SK-N-SH (cell line): Measurements from ENCODE around the gene KCNJ10. TPM values are rescaled to one million over a fixed set of nuclear protein-coding genes. Genes with fewer than 3 reads are reported as not detected.

Source experiments
- CTCF ChIA-PET: fragments of 300-600, 350-600 bp; formaldehyde crosslinking; extraction: SDS; loops from one replicate; lab custom pipeline; 2021; lab: Yijun Ruan, JAX
- POLR2A ChIA-PET: fragments of 350-600 bp; sonication (Branson Sonifier 250); formaldehyde crosslinking; extraction: SDS; loops from one replicate; lab custom pipeline; 2020; ENCODE audit warnings: antibody characterized with exemption, inconsistent platforms; lab: Yijun Ruan, JAX
- DNase-seq: peaks from one replicate; pipeline ENCODE4 v3.0.0; 2012
- H2AFZ ChIP-seq: fragments of 200-600 bp; sonication (generic); 2 replicates; pipeline ENCODE4 v1.8.1; 2016; ENCODE audit warnings: antibody characterized with exemption, mild to moderate bottlenecking, low read depth
- H3F3A ChIP-seq: fragments of 200-600 bp; sonication (generic); replicated peaks from 2 replicates; pipeline ENCODE3; 2016; ENCODE audit warnings: antibody characterized with exemption, mild to moderate bottlenecking; ENCODE audit not compliant: insufficient read depth
- H3K27ac ChIP-seq, 2 experiments: fragments of 200-500 bp in 1 of 2; fragments of 200-600 bp in 1 of 2; sonication (Bioruptor generic) in 1 of 2; sonication (generic), shearing (Covaris generic) in 1 of 2; 2 replicates each; pipeline versions ENCODE4 v1.5.1 to v1.6.1; 2014 to 2016; ENCODE audit warnings: low read depth in 2 of 2, inconsistent platforms in 1 of 2, low read length in 1 of 2, mild to moderate bottlenecking in 1 of 2, mixed read lengths in 1 of 2
- H3K27me3 ChIP-seq: fragments of 200-600 bp; sonication (generic), shearing (Covaris generic); 2 replicates; pipeline ENCODE4 v1.6.1; 2016; ENCODE audit warnings: mixed run types; ENCODE audit not compliant: insufficient read depth
- H3K36me3 ChIP-seq, 2 experiments: fragments of 200-500 bp in 1 of 2; fragments of 200-600 bp in 1 of 2; sonication (Bioruptor generic) in 1 of 2; sonication (generic) in 1 of 2; replicated peaks in 1 of 2; 2 replicates each; pipeline versions ENCODE3 to v1.5.1; 2014 to 2016; ENCODE audit warnings: low read length in 1 of 2, mild to moderate bottlenecking in 1 of 2; ENCODE audit not compliant: insufficient read depth in 2 of 2, control insufficient read depth in 1 of 2
- H3K4me1 ChIP-seq, 2 experiments: fragments of 200-500 bp in 1 of 2; fragments of 200-600 bp in 1 of 2; sonication (Bioruptor generic) in 1 of 2; sonication (generic), shearing (Covaris generic) in 1 of 2; 2 replicates each; pipeline versions ENCODE4 v1.5.1 to v1.6.1; 2014 to 2016; ENCODE audit warnings: low read depth in 1 of 2, low read length in 1 of 2, mixed run types in 1 of 2; ENCODE audit not compliant: insufficient read depth in 2 of 2, control insufficient read depth in 1 of 2
- H3K4me2 ChIP-seq: fragments of 200-600 bp; sonication (generic), shearing (Covaris generic); 2 replicates; pipeline ENCODE4 v1.6.1; 2017; ENCODE audit warnings: mixed run types
- H3K4me3 ChIP-seq, 2 experiments: fragments of 200-500 bp in 1 of 2; fragments of 200-600 bp in 1 of 2; sonication (Bioruptor generic) in 1 of 2; sonication (generic), shearing (Covaris generic) in 1 of 2; 2 replicates each; pipeline versions ENCODE4 v1.5.1 to v1.8.1; 2014 to 2016; ENCODE audit warnings: low read depth in 2 of 2, inconsistent platforms in 1 of 2, low read length in 1 of 2, mild to moderate bottlenecking in 1 of 2, mixed read lengths in 1 of 2, moderate library complexity in 1 of 2
- H3K79me2 ChIP-seq: fragments of 200-600 bp; sonication (generic); 2 replicates; pipeline ENCODE4 v1.8.1; 2017; ENCODE audit warnings: mild to moderate bottlenecking; ENCODE audit not compliant: insufficient read depth
- H3K9ac ChIP-seq: fragments of 200-600 bp; sonication (generic); 2 replicates; pipeline ENCODE4 v1.6.1; 2017; ENCODE audit warnings: mixed run types
- H3K9me2 ChIP-seq: fragments of 200-600 bp; sonication (generic); 2 replicates; pipeline ENCODE4 v1.6.1; 2017; ENCODE audit warnings: mixed run types
- H3K9me3 ChIP-seq: fragments of 200-600 bp; sonication (generic); 2 replicates; pipeline ENCODE4 v1.6.1; 2017; ENCODE audit warnings: mixed run types, mild to moderate bottlenecking, moderate library complexity
- H4K20me1 ChIP-seq: fragments of 200-600 bp; sonication (generic); 2 replicates; pipeline ENCODE4 v1.6.1; 2017; ENCODE audit warnings: mild to moderate bottlenecking, mixed run types; ENCODE audit not compliant: insufficient read depth
- EP300 ChIP-seq, 2 experiments: IDR thresholded peaks; 2 replicates each; pipeline versions ENCODE4 v1.4.0 to v1.6.1; 2012; ENCODE audit warnings: borderline replicate concordance in 1 of 2, low read depth in 1 of 2, low read length in 1 of 2
- FOXJ3 ChIP-seq: sonication (generic); formaldehyde crosslinking; IDR thresholded peaks from 2 replicates; pipeline ENCODE4 v1.5.1; 2020; ENCODE audit warnings: mild to moderate bottlenecking, missing genetic modification reagents
- FOXM1 ChIP-seq: IDR thresholded peaks from 2 replicates; pipeline ENCODE4 v1.4.0; 2012; ENCODE audit warnings: low read depth, mild to moderate bottlenecking
- GATA2 ChIP-seq: sonication (generic); formaldehyde crosslinking; IDR thresholded peaks from 2 replicates; pipeline ENCODE4 v1.5.0; 2020; ENCODE audit warnings: mild to moderate bottlenecking, missing genetic modification reagents
- JUND ChIP-seq: IDR thresholded peaks from 2 replicates; pipeline ENCODE4 v1.4.0; 2012
- MXI1 ChIP-seq: IDR thresholded peaks from 2 replicates; pipeline ENCODE4 v1.6.1; 2012; ENCODE audit warnings: mild to moderate bottlenecking, low read depth, low read length, improper control_type of control experiment
- POLR2AphosphoS5 ChIP-seq: IDR thresholded peaks from 2 replicates; pipeline ENCODE4 v1.6.1; 2012; ENCODE audit warnings: low read depth, low read length
- RFX5 ChIP-seq: IDR thresholded peaks from 2 replicates; pipeline ENCODE4 v1.6.1; 2012; ENCODE audit warnings: mild to moderate bottlenecking, improper control_type of control experiment, low read length
- SIN3A ChIP-seq: IDR thresholded peaks from 2 replicates; pipeline ENCODE4 v1.6.1; 2012; ENCODE audit warnings: low read depth, mild to moderate bottlenecking, low read length, moderate library complexity, borderline replicate concordance
- TAF1 ChIP-seq: IDR thresholded peaks from 2 replicates; pipeline ENCODE4 v1.6.1; 2012; ENCODE audit warnings: low read depth, mild to moderate bottlenecking, low read length, moderate library complexity, borderline replicate concordance
- TCF12 ChIP-seq: IDR thresholded peaks from 2 replicates; pipeline ENCODE4 v1.4.0; 2012
- TEAD4 ChIP-seq: IDR thresholded peaks from 2 replicates; pipeline ENCODE4 v1.4.0; 2012; ENCODE audit warnings: mild to moderate bottlenecking, borderline replicate concordance; ENCODE audit not compliant: insufficient read depth
- WGBS: methylation state at CpG from one replicate; pipeline ENCODE4 v1.1.6; 2017; ENCODE audit warnings: low lambda C conversion rate; 5-methylcytosine and 5-hydroxymethylcytosine counted together
- polyA plus RNA-seq, 3 experiments: library from polyadenylated mRNA; depleted of rRNA; stranded (reverse); fragments of >200 nt; gene quantifications; 2 replicates each; pipeline ENCODE4 v1.2.3, GENCODE V29; 2012
- TF ChIP-seq, protein P1 (sequence below): IDR thresholded peaks from 2 replicates; pipeline ENCODE4 v1.4.0; 2012; ENCODE audit warnings: low read depth, borderline replicate concordance
- TF ChIP-seq, protein P2 (sequence below): IDR thresholded peaks from 2 replicates; pipeline ENCODE4 v1.4.0; 2012; ENCODE audit warnings: low read depth
- TF ChIP-seq, protein P3 (sequence below): IDR thresholded peaks from 2 replicates; pipeline ENCODE4; 2012
- TF ChIP-seq, protein P4 (sequence below): fragments of 150-350 bp; IDR thresholded peaks from 2 replicates; pipeline ENCODE4 v1.6.1; 2017; ENCODE audit warnings: antibody characterized with exemption, low read length, low read depth, borderline replicate concordance
- TF ChIP-seq, protein P5 (sequence below): IDR thresholded peaks from 2 replicates; pipeline ENCODE4 v1.4.0; 2012; ENCODE audit warnings: low read depth, borderline replicate concordance
- TF ChIP-seq, protein P6 (sequence below): fragments of 150-350 bp; IDR thresholded peaks from 2 replicates; pipeline ENCODE4 v1.6.1; 2016; ENCODE audit warnings: mild to moderate bottlenecking, low read depth, low read length

The KCNJ10 gene
- polyA plus RNA-seq, 1 of the 3 experiments (the other 2 are of a cell fraction), result not detected

DNA sequence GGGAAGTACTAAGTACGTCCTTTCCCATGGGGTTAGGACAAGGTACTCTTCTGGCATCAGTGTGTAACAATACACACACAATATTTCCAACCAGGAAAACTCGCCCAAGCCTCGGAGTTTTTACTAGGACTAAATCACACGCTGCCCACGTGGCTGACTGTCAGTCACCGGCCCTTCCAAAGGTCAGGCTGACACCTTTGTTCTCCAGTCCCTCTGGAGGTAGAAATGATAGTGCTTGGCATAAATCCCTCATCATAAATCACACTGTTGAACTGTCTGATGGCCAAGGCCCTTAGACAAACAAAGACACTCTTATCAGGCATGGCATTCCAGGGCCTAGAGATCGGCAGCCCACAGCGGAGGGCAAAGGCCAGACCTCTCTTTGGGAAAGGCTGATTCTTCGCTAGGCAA lies 99.0 kb downstream of the KCNJ10 start:
- no peaks in the 10 kb centered on the region for H3K79me2 ChIP-seq
- no peak for TF ChIP-seq FOXM1
- TF ChIP-seq SIN3A, result no peak
- TF ChIP-seq, protein P1, sequence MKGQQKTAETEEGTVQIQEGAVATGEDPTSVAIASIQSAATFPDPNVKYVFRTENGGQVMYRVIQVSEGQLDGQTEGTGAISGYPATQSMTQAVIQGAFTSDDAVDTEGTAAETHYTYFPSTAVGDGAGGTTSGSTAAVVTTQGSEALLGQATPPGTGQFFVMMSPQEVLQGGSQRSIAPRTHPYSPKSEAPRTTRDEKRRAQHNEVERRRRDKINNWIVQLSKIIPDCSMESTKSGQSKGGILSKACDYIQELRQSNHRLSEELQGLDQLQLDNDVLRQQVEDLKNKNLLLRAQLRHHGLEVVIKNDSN, result no peak
- TF ChIP-seq, protein P2, sequence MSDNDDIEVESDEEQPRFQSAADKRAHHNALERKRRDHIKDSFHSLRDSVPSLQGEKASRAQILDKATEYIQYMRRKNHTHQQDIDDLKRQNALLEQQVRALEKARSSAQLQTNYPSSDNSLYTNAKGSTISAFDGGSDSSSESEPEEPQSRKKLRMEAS, result no peak
- TF ChIP-seq FOXJ3 (CRISPR knock-in tag), result no peak
- no peak for TF ChIP-seq EP300 (IDR thresholded peaks at IDR 0.05; ENCODE audit: borderline replicate concordance in 1 of 2, low read depth in 1 of 2, low read length in 1 of 2)
- TF ChIP-seq, protein P3, sequence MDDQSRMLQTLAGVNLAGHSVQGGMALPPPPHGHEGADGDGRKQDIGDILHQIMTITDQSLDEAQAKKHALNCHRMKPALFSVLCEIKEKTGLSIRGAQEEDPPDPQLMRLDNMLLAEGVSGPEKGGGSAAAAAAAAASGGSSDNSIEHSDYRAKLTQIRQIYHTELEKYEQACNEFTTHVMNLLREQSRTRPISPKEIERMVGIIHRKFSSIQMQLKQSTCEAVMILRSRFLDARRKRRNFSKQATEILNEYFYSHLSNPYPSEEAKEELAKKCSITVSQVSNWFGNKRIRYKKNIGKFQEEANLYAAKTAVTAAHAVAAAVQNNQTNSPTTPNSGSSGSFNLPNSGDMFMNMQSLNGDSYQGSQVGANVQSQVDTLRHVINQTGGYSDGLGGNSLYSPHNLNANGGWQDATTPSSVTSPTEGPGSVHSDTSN, result no peak
- TF ChIP-seq TEAD4, result no peak
- no peak for TF ChIP-seq RFX5
- TF ChIP-seq, protein P4, sequence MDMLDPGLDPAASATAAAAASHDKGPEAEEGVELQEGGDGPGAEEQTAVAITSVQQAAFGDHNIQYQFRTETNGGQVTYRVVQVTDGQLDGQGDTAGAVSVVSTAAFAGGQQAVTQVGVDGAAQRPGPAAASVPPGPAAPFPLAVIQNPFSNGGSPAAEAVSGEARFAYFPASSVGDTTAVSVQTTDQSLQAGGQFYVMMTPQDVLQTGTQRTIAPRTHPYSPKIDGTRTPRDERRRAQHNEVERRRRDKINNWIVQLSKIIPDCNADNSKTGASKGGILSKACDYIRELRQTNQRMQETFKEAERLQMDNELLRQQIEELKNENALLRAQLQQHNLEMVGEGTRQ, result no peak
- no peak for TF ChIP-seq POLR2AphosphoS5
- TF ChIP-seq TAF1, result no peak
- TF ChIP-seq, all 33 proteins: peak for 0
- Histone ChIP-seq H3K4me1 (no peaks in the 10 kb centered on the region), H2AFZ (no peak overlapping the region), H3K4me3 (no peak overlapping the region), H4K20me1 (no peaks in the 10 kb centered on the region), H3K9me2 (no peaks in the 10 kb centered on the region), H3F3A (no peaks in the 10 kb centered on the region), H3K4me2 (no peak overlapping the region), H3K9ac (no peak overlapping the region), H3K36me3 (no peaks in the 10 kb centered on the region), H3K9me3 (no peaks in the 10 kb centered on the region), H3K27ac (no peak overlapping the region), H3K27me3 (peaks cover 26% of the 10 kb centered on the region; the same call in 1 of the 2 replicates)
- ChIA-PET CTCF (interaction anchor here (0.9 to 2.6 kb wide), 4 partner anchors 13 to 80 kb away, joined by 3 to 9 read pairs (median 4); no protein-coding TSS in a partner anchor), POLR2A (no interaction called here)
- WGBS, result 52% methylated on average over 9 of the region's 9 CpGs
- no peak for DNase-seq

DNA sequence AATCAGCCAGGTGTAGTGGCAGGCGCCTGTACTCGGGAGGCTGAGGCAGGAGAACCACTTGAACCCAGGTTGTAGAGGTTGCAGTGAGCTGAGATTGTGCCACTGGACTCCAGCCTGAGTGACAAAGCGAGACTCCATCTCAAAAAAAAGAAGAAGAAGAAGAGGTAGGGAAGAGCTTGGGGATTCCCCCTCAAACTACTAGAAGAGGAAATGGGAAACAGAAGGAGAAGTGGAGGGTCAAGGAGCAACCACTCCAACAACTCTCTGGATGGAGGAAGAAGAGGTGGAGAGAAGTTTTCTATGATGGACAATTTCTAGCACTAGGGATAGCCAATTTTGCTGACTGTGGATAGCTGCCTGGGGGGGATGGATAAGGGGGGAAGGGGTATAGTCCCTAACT lies 101.1 kb downstream of the KCNJ10 start:
- H2AFZ ChIP-seq, result no peak overlapping the region
- H3K9me2 ChIP-seq, result no peaks in the 10 kb centered on the region
- H3K4me3 ChIP-seq, result no peak overlapping the region
- H4K20me1 ChIP-seq, result no peaks in the 10 kb centered on the region
- H3K4me2 ChIP-seq, result no peak overlapping the region
- H3K36me3 ChIP-seq, result no peaks in the 10 kb centered on the region
- peaks cover 25% of the 10 kb centered on the region; the same call in 1 of the 2 replicates for H3K27me3 ChIP-seq
- ChIA-PET CTCF (interaction anchor here (0.9 to 1.3 kb wide), 3 partner anchors 39 to 837 kb away, joined by 3 to 4 read pairs (median 3); no protein-coding TSS in a partner anchor), POLR2A (no interaction called here)
- TF ChIP-seq, protein P4, result no peak
- TF ChIP-seq, protein P5, sequence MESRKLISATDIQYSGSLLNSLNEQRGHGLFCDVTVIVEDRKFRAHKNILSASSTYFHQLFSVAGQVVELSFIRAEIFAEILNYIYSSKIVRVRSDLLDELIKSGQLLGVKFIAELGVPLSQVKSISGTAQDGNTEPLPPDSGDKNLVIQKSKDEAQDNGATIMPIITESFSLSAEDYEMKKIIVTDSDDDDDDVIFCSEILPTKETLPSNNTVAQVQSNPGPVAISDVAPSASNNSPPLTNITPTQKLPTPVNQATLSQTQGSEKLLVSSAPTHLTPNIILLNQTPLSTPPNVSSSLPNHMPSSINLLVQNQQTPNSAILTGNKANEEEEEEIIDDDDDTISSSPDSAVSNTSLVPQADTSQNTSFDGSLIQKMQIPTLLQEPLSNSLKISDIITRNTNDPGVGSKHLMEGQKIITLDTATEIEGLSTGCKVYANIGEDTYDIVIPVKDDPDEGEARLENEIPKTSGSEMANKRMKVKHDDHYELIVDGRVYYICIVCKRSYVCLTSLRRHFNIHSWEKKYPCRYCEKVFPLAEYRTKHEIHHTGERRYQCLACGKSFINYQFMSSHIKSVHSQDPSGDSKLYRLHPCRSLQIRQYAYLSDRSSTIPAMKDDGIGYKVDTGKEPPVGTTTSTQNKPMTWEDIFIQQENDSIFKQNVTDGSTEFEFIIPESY, result no peak
- TF ChIP-seq GATA2 (CRISPR knock-in tag), result no peak
- TF ChIP-seq, protein P6, sequence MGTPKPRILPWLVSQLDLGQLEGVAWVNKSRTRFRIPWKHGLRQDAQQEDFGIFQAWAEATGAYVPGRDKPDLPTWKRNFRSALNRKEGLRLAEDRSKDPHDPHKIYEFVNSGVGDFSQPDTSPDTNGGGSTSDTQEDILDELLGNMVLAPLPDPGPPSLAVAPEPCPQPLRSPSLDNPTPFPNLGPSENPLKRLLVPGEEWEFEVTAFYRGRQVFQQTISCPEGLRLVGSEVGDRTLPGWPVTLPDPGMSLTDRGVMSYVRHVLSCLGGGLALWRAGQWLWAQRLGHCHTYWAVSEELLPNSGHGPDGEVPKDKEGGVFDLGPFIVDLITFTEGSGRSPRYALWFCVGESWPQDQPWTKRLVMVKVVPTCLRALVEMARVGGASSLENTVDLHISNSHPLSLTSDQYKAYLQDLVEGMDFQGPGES, result no peak
- TF ChIP-seq TCF12, result no peak
- no peak for TF ChIP-seq JUND
- no peak for TF ChIP-seq MXI1
- no peaks in the 10 kb centered on the region for H3K4me1 ChIP-seq
- H3K9ac ChIP-seq, result no peak overlapping the region
- no peak overlapping the region for H3K27ac ChIP-seq
- no peaks in the 10 kb centered on the region for H3K9me3 ChIP-seq
- DNase-seq, result no peak
- WGBS, result 49% methylated on average over 3 of the region's 3 CpGs
- no peaks in the 10 kb centered on the region for H3F3A ChIP-seq
- no peaks in the 10 kb centered on the region for H3K79me2 ChIP-seq
